ENCODE measurements around the gene RPS15A.

Gene RPS15A

GRCh38 chr16:18789850-18790706 lies at the start of gene RPS15A:
RPS15A (minus strand) TSS chr16:18790334; CDS start chr16:18789113, 1,221 bp downstream.
- ATAC-seq, result peak; percentile 94
- Mint-ChIP-seq H3K4me3 (peak within 1 kb of the TSS; percentile 99), H3K36me3 (ENCODE audit: low read depth) (peaks cover 86% of the 10 kb centered on the region), H3K4me1 (peaks cover 46% of the 10 kb centered on the region), H3K27me3 (no peaks in the 10 kb centered on the region), H3K27ac (peak within 1 kb of the TSS; percentile 99), H3K9me3 (no peaks in the 10 kb centered on the region)
- DNase-seq, result peak; percentile 89

GRCh38 chr16:18839555-18839954 lies 49.4 kb upstream of the RPS15A start:
- ATAC-seq (no peak), DNase-seq (no peak)
- peaks cover 74% of the 10 kb centered on the region for H3K36me3 Mint-ChIP-seq (ENCODE audit: low read depth)
- H3K9me3 Mint-ChIP-seq, result no peaks in the 10 kb centered on the region
- H3K27ac Mint-ChIP-seq, result no peak overlapping the region
- H3K4me3 Mint-ChIP-seq, result no peak overlapping the region
- H3K4me1 Mint-ChIP-seq, result peaks cover 19% of the 10 kb centered on the region
- H3K27me3 Mint-ChIP-seq, result no peaks in the 10 kb centered on the region

- Mint-ChIP-seq H3K4me3 (no peak overlapping the region), H3K27ac (peak overlapping the region; percentile 77), H3K4me1 (peaks cover 19% of the 10 kb centered on the region), H3K27me3 (no peaks in the 10 kb centered on the region), H3K9me3 (no peaks in the 10 kb centered on the region), H3K36me3 (ENCODE audit: low read depth) (peaks cover 76% of the 10 kb centered on the region)
- DNase-seq (no peak), ATAC-seq (peak; percentile 96)
Measured at GRCh38 chr16:18836702-18837101, 46.6 kb upstream of the RPS15A start.

GRCh38 chr16:18834864-18835263 lies 44.7 kb upstream of the RPS15A start:
- H3K36me3 Mint-ChIP-seq (ENCODE audit: low read depth), result peaks cover 77% of the 10 kb centered on the region
- no peaks in the 10 kb centered on the region for H3K9me3 Mint-ChIP-seq
- ATAC-seq (no peak), DNase-seq (no peak)
- no peaks in the 10 kb centered on the region for H3K27me3 Mint-ChIP-seq
- peak overlapping the region; percentile 10 for H3K27ac Mint-ChIP-seq
- no peak overlapping the region for H3K4me3 Mint-ChIP-seq
- peaks cover 19% of the 10 kb centered on the region for H3K4me1 Mint-ChIP-seq

GRCh38 chr16:18833707-18834505 lies 43.8 kb upstream of the RPS15A start:
- Mint-ChIP-seq H3K27me3 (no peaks in the 10 kb centered on the region), H3K36me3 (ENCODE audit: low read depth) (peaks cover 77% of the 10 kb centered on the region), H3K4me1 (peaks cover 19% of the 10 kb centered on the region), H3K4me3 (no peak overlapping the region), H3K9me3 (no peaks in the 10 kb centered on the region), H3K27ac (no peak overlapping the region)
- no peak for ATAC-seq
- DNase-seq, result no peak

GRCh38 chr16:18832613-18833012 lies 42.5 kb upstream of the RPS15A start:
- ATAC-seq (no peak), DNase-seq (no peak)
- no peaks in the 10 kb centered on the region for H3K9me3 Mint-ChIP-seq
- peaks cover 13% of the 10 kb centered on the region for H3K4me1 Mint-ChIP-seq
- H3K27ac Mint-ChIP-seq, result no peak overlapping the region
- no peaks in the 10 kb centered on the region for H3K27me3 Mint-ChIP-seq
- no peak overlapping the region for H3K4me3 Mint-ChIP-seq
- peaks cover 77% of the 10 kb centered on the region for H3K36me3 Mint-ChIP-seq (ENCODE audit: low read depth)

GRCh38 chr16:18832006-18832405 lies 41.9 kb upstream of the RPS15A start:
- H3K9me3 Mint-ChIP-seq, result no peaks in the 10 kb centered on the region
- DNase-seq, result no peak
- no peaks in the 10 kb centered on the region for H3K27me3 Mint-ChIP-seq
- peaks cover 8% of the 10 kb centered on the region for H3K4me1 Mint-ChIP-seq
- ATAC-seq, result no peak
- H3K27ac Mint-ChIP-seq, result no peak overlapping the region
- H3K36me3 Mint-ChIP-seq (ENCODE audit: low read depth), result peaks cover 72% of the 10 kb centered on the region
- H3K4me3 Mint-ChIP-seq, result no peak overlapping the region

- ATAC-seq, result no peak
- Mint-ChIP-seq H3K9me3 (no peaks in the 10 kb centered on the region), H3K4me1 (no peaks in the 10 kb centered on the region), H3K27me3 (no peaks in the 10 kb centered on the region), H3K4me3 (no peak overlapping the region), H3K27ac (no peak overlapping the region), H3K36me3 (ENCODE audit: low read depth) (peaks cover 48% of the 10 kb centered on the region)
- DNase-seq, result no peak
Measured at GRCh38 chr16:18829251-18829650, 39.1 kb upstream of the RPS15A start.

- Mint-ChIP-seq H3K27me3 (no peaks in the 10 kb centered on the region), H3K27ac (peak overlapping the region; percentile 21), H3K36me3 (ENCODE audit: low read depth) (peaks cover 39% of the 10 kb centered on the region), H3K9me3 (no peaks in the 10 kb centered on the region), H3K4me1 (no peaks in the 10 kb centered on the region), H3K4me3 (no peak overlapping the region)
- no peak for DNase-seq
- no peak for ATAC-seq
Measured at GRCh38 chr16:18827890-18828289, 37.8 kb upstream of the RPS15A start.

GRCh38 chr16:18816286-18816685 lies 26.2 kb upstream of the RPS15A start:
- H3K27me3 Mint-ChIP-seq, result no peaks in the 10 kb centered on the region
- H3K4me1 Mint-ChIP-seq, result peaks cover 12% of the 10 kb centered on the region
- ATAC-seq (no peak), DNase-seq (no peak)
- H3K9me3 Mint-ChIP-seq, result no peaks in the 10 kb centered on the region
- H3K4me3 Mint-ChIP-seq, result no peak overlapping the region
- H3K27ac Mint-ChIP-seq, result no peak overlapping the region
- H3K36me3 Mint-ChIP-seq (ENCODE audit: low read depth), result peaks cover 56% of the 10 kb centered on the region

GRCh38 chr16:18811925-18812324 lies 21.8 kb upstream of the RPS15A start:
- H3K27ac Mint-ChIP-seq, result no peak overlapping the region
- ATAC-seq, result no peak
- H3K4me3 Mint-ChIP-seq, result no peak overlapping the region
- no peak for DNase-seq
- H3K36me3 Mint-ChIP-seq (ENCODE audit: low read depth), result peaks cover 68% of the 10 kb centered on the region
- H3K9me3 Mint-ChIP-seq, result no peaks in the 10 kb centered on the region
- H3K27me3 Mint-ChIP-seq, result no peaks in the 10 kb centered on the region
- no peaks in the 10 kb centered on the region for H3K4me1 Mint-ChIP-seq

- Mint-ChIP-seq H3K27me3 (no peaks in the 10 kb centered on the region), H3K4me1 (peaks cover 16% of the 10 kb centered on the region), H3K9me3 (no peaks in the 10 kb centered on the region), H3K27ac (no peak overlapping the region), H3K36me3 (ENCODE audit: low read depth) (peaks cover 60% of the 10 kb centered on the region), H3K4me3 (no peak overlapping the region)
- ATAC-seq (no peak), DNase-seq (no peak)
Measured at GRCh38 chr16:18809165-18809564, 19.0 kb upstream of the RPS15A start.

- Mint-ChIP-seq H3K9me3 (no peaks in the 10 kb centered on the region), H3K4me1 (peaks cover 43% of the 10 kb centered on the region), H3K27ac (peak overlapping the region; percentile 90), H3K4me3 (no peak overlapping the region), H3K27me3 (peaks cover 2% of the 10 kb centered on the region), H3K36me3 (ENCODE audit: low read depth) (peaks cover 49% of the 10 kb centered on the region)
- DNase-seq (no peak), ATAC-seq (no peak)
Measured at GRCh38 chr16:18805257-18805773, 15.2 kb upstream of the RPS15A start.

GRCh38 chr16:18804540-18804939 lies 14.4 kb upstream of the RPS15A start:
- peaks cover 50% of the 10 kb centered on the region for H3K36me3 Mint-ChIP-seq (ENCODE audit: low read depth)

More at GRCh38 chr16:18804540-18804939, 14.4 kb upstream of the RPS15A start:
- Mint-ChIP-seq H3K9me3 (no peaks in the 10 kb centered on the region), H3K4me1 (peaks cover 51% of the 10 kb centered on the region), H3K27me3 (peaks cover 2% of the 10 kb centered on the region), H3K27ac (peak overlapping the region; percentile 90), H3K4me3 (no peak overlapping the region)
- ATAC-seq (no peak), DNase-seq (no peak)

Data from activated naive CD8-positive, alpha-beta T cell treated with anti-CD3 and anti-CD28 coated beads, Interleukin-2, amount 50 U/mL, for 24 hours (primary cell).